ENCODE results near the gene C1orf52. TPM values are rescaled to one million over a fixed set of nuclear protein-coding genes. Genes with fewer than 3 reads are reported as not detected.
A peak's percentile ranks its signal among the peaks of the same experiment; 100 is the strongest.
"Not testable (repeated sequence)": the region's sequence is repeated elsewhere in the genome, so short reads cannot be mapped to it uniquely, and the experiment has no call there.

Gene C1orf52
- total RNA-seq, 6 donors from 2014 or later, result 12.9 to 89.1 (median 17.9) TPM

- no peaks in the 10 kb centered on the region for H3K9me3 ChIP-seq
- TF ChIP-seq POLR2A (IDR thresholded peaks at IDR 0.05) (no peak), POLR2AphosphoS5 (IDR thresholded peaks at IDR 0.05) (no peak), EP300 (IDR thresholded peaks at IDR 0.05) (no peak), CTCF (IDR thresholded peaks at IDR 0.05) (no peak)
- H3K27ac ChIP-seq, result no peak overlapping the region
- H3K4me1 ChIP-seq, result peaks cover 4 to 10% (median 9%) of the 10 kb centered on the region in 4 donors
- DNase-seq, result no peak
- 78 to 90% methylated on average over 2 of the region's 2 CpGs for WGBS, 2 donors
- H3K4me3 ChIP-seq, result no peak overlapping the region
- ATAC-seq (ENCODE audit: low FRiP score in 2 of 2), result no peak
- H3K36me3 ChIP-seq, result peaks cover 9 to 81% (median 39%) of the 10 kb centered on the region in 4 donors
- no peaks in the 10 kb centered on the region for H3K27me3 ChIP-seq
These were observed 7.9 kb upstream of the C1orf52 start for GRCh38 chr1:85267313-85267712.

- Histone ChIP-seq H3K36me3 (peaks cover 0 to 53% (median 26%) of the 10 kb centered on the region in 4 donors), H3K27me3 (no peaks in the 10 kb centered on the region), H3K4me1 (peaks cover 4 to 8% (median 7%) of the 10 kb centered on the region in 4 donors), H3K9me3 (no peaks in the 10 kb centered on the region), H3K4me3 (no peak overlapping the region), H3K27ac (no peak overlapping the region)
- TF ChIP-seq EP300 (IDR thresholded peaks at IDR 0.05), result no peak
- no peak for TF ChIP-seq POLR2A (IDR thresholded peaks at IDR 0.05)
- no peak for TF ChIP-seq POLR2AphosphoS5 (IDR thresholded peaks at IDR 0.05)
- no peak for TF ChIP-seq CTCF (IDR thresholded peaks at IDR 0.05)
- DNase-seq (no peak), ATAC-seq (ENCODE audit: low FRiP score in 2 of 2) (no peak)
- 84 to 85% methylated on average over 2 of the region's 2 CpGs for WGBS, 2 donors
These were observed 4.7 kb upstream of the C1orf52 start for GRCh38 chr1:85264150-85264549.

GRCh38 chr1:85262985-85263384 is 3.5 kb upstream of the C1orf52 start:
- H3K36me3 ChIP-seq, result peaks cover 0 to 41% (median 17%) of the 10 kb centered on the region in 4 donors
- H3K9me3 ChIP-seq, result no peaks in the 10 kb centered on the region
- ATAC-seq (ENCODE audit: low FRiP score in 2 of 2), result no peak
- TF ChIP-seq CTCF (IDR thresholded peaks at IDR 0.05) (no peak), POLR2A (IDR thresholded peaks at IDR 0.05) (no peak), POLR2AphosphoS5 (IDR thresholded peaks at IDR 0.05) (no peak)
- no peak for DNase-seq
- H3K4me1 ChIP-seq, result peaks cover 11 to 18% (median 13%) of the 10 kb centered on the region in 4 donors
- H3K27ac ChIP-seq, result no peak overlapping the region
- H3K4me3 ChIP-seq, result no peak overlapping the region
- no peaks in the 10 kb centered on the region for H3K27me3 ChIP-seq

- H3K4me3 ChIP-seq, result peak overlapping the region; percentile 29 to 92 (median 90)
- ATAC-seq (ENCODE audit: low FRiP score in 2 of 2), result peak; percentile 42 to 81
- peak overlapping the region; percentile 87 to 94 (median 90) for H3K27ac ChIP-seq
- TF ChIP-seq POLR2AphosphoS5 (IDR thresholded peaks at IDR 0.05), result no peak
- TF ChIP-seq EP300 (IDR thresholded peaks at IDR 0.05), result no peak
- no peak for TF ChIP-seq CTCF (IDR thresholded peaks at IDR 0.05)
- TF ChIP-seq POLR2A (IDR thresholded peaks at IDR 0.05), result no peak
- DNase-seq, result no peak
- H3K36me3 ChIP-seq, result peaks cover 0 to 31% (median 6%) of the 10 kb centered on the region in 4 donors
- H3K4me1 ChIP-seq, result peaks cover 20 to 36% (median 26%) of the 10 kb centered on the region in 4 donors
- no peaks in the 10 kb centered on the region for H3K27me3 ChIP-seq
- WGBS, 2 donors, result 31 to 39% methylated on average over 7 of the region's 7 CpGs
- no peaks in the 10 kb centered on the region for H3K9me3 ChIP-seq
These were observed 431 bp upstream of the C1orf52 start for GRCh38 chr1:85259912-85260274.

GRCh38 chr1:85258536-85259117 is 835 bp downstream of the C1orf52 start:
- WGBS, 2 donors, result 10 to 12% methylated on average over 11 to 18 of the region's 19 CpGs
- DNase-seq (no peak), ATAC-seq (ENCODE audit: low FRiP score in 2 of 2) (peak in 1 of 2 donors; percentile 19)
- peak overlapping the region in 3 of 4 donors; percentile 87 to 94 (median 92) for H3K27ac ChIP-seq
- H3K36me3 ChIP-seq, result peaks cover 0 to 24% (median 5%) of the 10 kb centered on the region in 4 donors
- H3K4me1 ChIP-seq, result peaks cover 20 to 46% (median 29%) of the 10 kb centered on the region in 4 donors
- H3K9me3 ChIP-seq, result no peaks in the 10 kb centered on the region
- TF ChIP-seq POLR2A (IDR thresholded peaks at IDR 0.05), result no peak
- no peak for TF ChIP-seq CTCF (IDR thresholded peaks at IDR 0.05)
- TF ChIP-seq EP300 (IDR thresholded peaks at IDR 0.05), result no peak
- no peak for TF ChIP-seq POLR2AphosphoS5 (IDR thresholded peaks at IDR 0.05)
- peak overlapping the region; percentile 90 to 99 (median 92) for H3K4me3 ChIP-seq
- H3K27me3 ChIP-seq, result no peaks in the 10 kb centered on the region

GRCh38 chr1:85249042-85249441 is 10.4 kb downstream of the C1orf52 start:
- Histone ChIP-seq H3K36me3 (peaks cover 0 to 27% (median 0%) of the 10 kb centered on the region in 4 donors), H3K4me1 (peaks cover 0 to 16% (median 10%) of the 10 kb centered on the region in 4 donors)
- not testable (repeated sequence) for H3K9me3 ChIP-seq; ATAC-seq (ENCODE audit: low FRiP score in 2 of 2); H3K27ac ChIP-seq; H3K4me3 ChIP-seq; DNase-seq; H3K27me3 ChIP-seq
- WGBS, 2 donors, result 83 to 100% methylated on average over 3 of the region's 3 CpGs

All from upper lobe of left lung (tissue), 6 donors.